Stomach (tissue), 4 donors: ENCODE results near the gene MTMR10.

Experiments used
- CTCF ChIP-seq, 7 experiments: fragments of 450-650 bp in 4 of 7; fragments of 200-600 bp in 3 of 7; sonication (generic) in 3 of 7; IDR thresholded peaks; one replicate each; pipeline ENCODE4 v1.5.1; 2016 to 2019; ENCODE audit warnings: antibody characterized with exemption in 7 of 7, control low read depth in 2 of 7, mild to moderate bottlenecking in 1 of 7
- POLR2AphosphoS5 ChIP-seq, 3 donors: sonication (generic); formaldehyde crosslinking; IDR thresholded peaks; one replicate each; pipeline ENCODE4 v1.6.1; 2016; ENCODE audit warnings: antibody characterized with exemption in 3 of 3

GRCh38 chr15:30943654-30944335 is 47.6 kb downstream of the MTMR10 start:
- TF ChIP-seq POLR2AphosphoS5 (IDR thresholded peaks at IDR 0.05) = no peak
- no peak for TF ChIP-seq CTCF (IDR thresholded peaks at IDR 0.05)
